Prostate gland (tissue), 2 donors: ENCODE data around the gene TSPAN11. TPM values are rescaled to one million over a fixed set of nuclear protein-coding genes. Genes with fewer than 3 reads are reported as not detected.

ENCODE experiments used
- DNase-seq: peaks from one replicate; pipeline ENCODE4 v3.0.0-alpha.2; 2019; ENCODE audit warnings: low spot score
- H3K27ac ChIP-seq, 2 donors: fragments of 200-600 bp; sonication (generic); 2 replicates each; pipeline ENCODE4 v1.5.1; 2017 to 2019
- H3K27me3 ChIP-seq: fragments of 200-600 bp; sonication (generic); replicated peaks from 2 replicates; pipeline ENCODE4 v1.5.1; 2019; ENCODE audit not compliant: insufficient read depth
- H3K36me3 ChIP-seq, 2 donors: fragments of 200-600 bp; sonication (generic); 1 replicate in 1 of 2; 2 replicates in 1 of 2; pipeline versions ENCODE4 v1.5.1 to v1.8.1; 2017 to 2019
- H3K4me1 ChIP-seq: fragments of 200-600 bp; sonication (generic); replicated peaks from 2 replicates; pipeline ENCODE4 v1.5.1; 2019
- H3K4me3 ChIP-seq, 2 donors: fragments of 200-600 bp; sonication (generic); 2 replicates each; pipeline ENCODE4 v1.5.1; 2017 to 2019
- H3K9me3 ChIP-seq: fragments of 200-600 bp; sonication (generic); 2 replicates; pipeline ENCODE4 v1.5.1; 2017
- CTCF ChIP-seq, 4 experiments: fragments of 200-600 bp in 2 of 4; fragments of 450-650 bp in 2 of 4; sonication (generic) in 2 of 4; IDR thresholded peaks; 1 replicate in 3 of 4; 2 replicates in 1 of 4; pipeline ENCODE4 v1.5.1; 2016 to 2019; ENCODE audit warnings: antibody characterized with exemption in 4 of 4, mild to moderate bottlenecking in 2 of 4, moderate library complexity in 2 of 4
- POLR2A ChIP-seq: fragments of 450-650 bp; IDR thresholded peaks from one replicate; pipeline ENCODE4 v1.6.1; 2016; ENCODE audit warnings: antibody characterized with exemption, mild to moderate bottlenecking
- POLR2AphosphoS5 ChIP-seq: sonication (generic); formaldehyde crosslinking; IDR thresholded peaks from one replicate; pipeline ENCODE4 v1.6.1; 2017; ENCODE audit warnings: antibody characterized with exemption
- WGBS: methylation state at CpG from one replicate; pipeline ENCODE4 v1.1.5; 2018; 5-methylcytosine and 5-hydroxymethylcytosine counted together
- intact Hi-C: fragments of 100-400 bp; cut with DNase I; formaldehyde crosslinking; loops from one replicate; pipeline ENCODE4 v1.14.2; 2022
- total RNA-seq, 2 donors: library from RNA; depleted of rRNA; stranded (reverse); fragments of >200 nt; gene quantifications; one replicate each; pipeline ENCODE4 v1.1.0, GENCODE V29; 2016

TSPAN11 gene
- total RNA-seq, 2 donors from 2014 or later = 1.0 to 4.1 TPM

DNA sequence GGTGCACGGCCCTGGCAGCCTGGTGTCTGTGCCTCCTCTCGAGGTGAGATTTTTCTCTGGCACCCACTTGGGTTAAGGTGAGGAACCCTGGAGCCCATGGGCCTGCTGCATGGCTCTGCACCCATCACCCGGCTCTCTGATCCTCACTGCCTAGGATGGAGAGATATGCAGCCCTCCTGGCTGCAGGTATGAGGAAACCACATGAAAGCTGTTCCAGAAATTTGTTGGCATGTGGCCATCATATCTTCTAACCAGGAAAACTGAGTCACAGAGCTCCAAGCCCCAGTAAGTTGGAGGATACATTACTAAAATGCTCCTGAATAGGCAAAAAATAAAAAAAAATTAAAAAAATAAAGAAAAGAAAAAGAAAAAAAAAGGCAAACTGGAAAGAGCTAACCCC lies 107.8 kb downstream of the TSPAN11 start:
- Histone ChIP-seq H3K27ac (peak overlapping the region in 1 of 2 donors; percentile 22), H3K4me3 (no peak overlapping the region), H3K36me3 (no peaks in the 10 kb centered on the region), H3K27me3 (no peaks in the 10 kb centered on the region), H3K9me3 (no peaks in the 10 kb centered on the region), H3K4me1 (no peaks in the 10 kb centered on the region)
- TF ChIP-seq CTCF (IDR thresholded peaks at IDR 0.05) (no peak), POLR2A (no peak)
- 87% methylated on average over 3 of the region's 3 CpGs for whole genome bisulfite sequencing
- intact Hi-C loops = no loop called here
- DNase-seq = no peak

- no peak overlapping the region for H3K27ac ChIP-seq
- H3K4me1 ChIP-seq = no peaks in the 10 kb centered on the region
- no peaks in the 10 kb centered on the region for H3K36me3 ChIP-seq
- WGBS = 61% methylated on average over 4 of the region's 4 CpGs
- no peaks in the 10 kb centered on the region for H3K27me3 ChIP-seq
- intact Hi-C loops = no loop called here
- TF ChIP-seq POLR2AphosphoS5 (no peak), CTCF (IDR thresholded peaks at IDR 0.05) (no peak), POLR2A (no peak)
- H3K4me3 ChIP-seq = no peak overlapping the region
- no peak for DNase-seq
- no peaks in the 10 kb centered on the region for H3K9me3 ChIP-seq
These were observed 108.7 kb downstream of the TSPAN11 start for GRCh38 chr12:31035226-31035625.

GRCh38 chr12:31035967-31036665 lies 109.6 kb downstream of the TSPAN11 start:
- TF ChIP-seq POLR2A (no peak), POLR2AphosphoS5 (no peak), CTCF (IDR thresholded peaks at IDR 0.05) (no peak)
- 61% methylated on average over 4 of the region's 4 CpGs for WGBS
- intact Hi-C loops = no loop called here
- Histone ChIP-seq H3K36me3 (no peaks in the 10 kb centered on the region), H3K4me1 (no peaks in the 10 kb centered on the region), H3K9me3 (no peaks in the 10 kb centered on the region), H3K4me3 (no peak overlapping the region), H3K27ac (no peak overlapping the region), H3K27me3 (no peaks in the 10 kb centered on the region)
- DNase-seq = no peak

- no peak overlapping the region for H3K27ac ChIP-seq
- no peaks in the 10 kb centered on the region for H3K27me3 ChIP-seq
- 88% methylated on average over 1 of the region's 1 CpG for WGBS
- no peak for DNase-seq
- intact Hi-C loops = no loop called here
- no peaks in the 10 kb centered on the region for H3K9me3 ChIP-seq
- H3K36me3 ChIP-seq = no peaks in the 10 kb centered on the region
- H3K4me1 ChIP-seq = no peaks in the 10 kb centered on the region
- no peak for TF ChIP-seq POLR2A
- TF ChIP-seq CTCF (IDR thresholded peaks at IDR 0.05) = no peak
- no peak for TF ChIP-seq POLR2AphosphoS5
- no peak overlapping the region for H3K4me3 ChIP-seq
These were observed 110.5 kb downstream of the TSPAN11 start for GRCh38 chr12:31037028-31037427.

GRCh38 chr12:31037931-31038330 lies 111.4 kb downstream of the TSPAN11 start:
- intact Hi-C loops = no loop called here
- WGBS = 91% methylated on average over 2 of the region's 2 CpGs

More at GRCh38 chr12:31037931-31038330, 111.4 kb downstream of the TSPAN11 start:
- Histone ChIP-seq H3K4me1 (no peaks in the 10 kb centered on the region), H3K4me3 (no peak overlapping the region), H3K36me3 (no peaks in the 10 kb centered on the region), H3K9me3 (no peaks in the 10 kb centered on the region), H3K27me3 (no peaks in the 10 kb centered on the region), H3K27ac (no peak overlapping the region)
- no peak for TF ChIP-seq POLR2A
- no peak for TF ChIP-seq POLR2AphosphoS5
- no peak for TF ChIP-seq CTCF (IDR thresholded peaks at IDR 0.05)
- no peak for DNase-seq
